ENCODE data around the gene FHOD3.

DNA sequence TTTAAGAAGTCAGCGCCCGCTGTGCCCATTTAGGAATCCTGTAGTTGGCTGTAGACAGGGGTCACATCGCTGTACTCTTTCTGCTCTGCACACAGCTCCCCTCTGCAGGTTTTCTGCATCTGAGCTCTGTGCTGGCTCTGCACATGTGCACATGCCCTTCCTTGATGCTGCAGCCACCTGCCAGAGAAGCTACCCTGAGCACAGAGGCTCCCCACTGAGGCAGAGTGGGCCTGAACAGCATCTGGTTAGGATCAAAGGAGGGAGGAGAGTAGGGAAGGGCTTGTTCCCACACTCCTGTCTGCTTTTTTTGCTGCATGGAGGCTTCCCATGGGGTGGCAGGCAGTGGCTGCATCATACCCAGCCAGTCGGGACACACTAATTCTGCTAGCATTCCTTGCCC lies 238.9 kb downstream of the FHOD3 start:
- no peak for TF ChIP-seq POLR2AphosphoS5 (IDR thresholded peaks at IDR 0.05)
- TF ChIP-seq, protein P1, sequence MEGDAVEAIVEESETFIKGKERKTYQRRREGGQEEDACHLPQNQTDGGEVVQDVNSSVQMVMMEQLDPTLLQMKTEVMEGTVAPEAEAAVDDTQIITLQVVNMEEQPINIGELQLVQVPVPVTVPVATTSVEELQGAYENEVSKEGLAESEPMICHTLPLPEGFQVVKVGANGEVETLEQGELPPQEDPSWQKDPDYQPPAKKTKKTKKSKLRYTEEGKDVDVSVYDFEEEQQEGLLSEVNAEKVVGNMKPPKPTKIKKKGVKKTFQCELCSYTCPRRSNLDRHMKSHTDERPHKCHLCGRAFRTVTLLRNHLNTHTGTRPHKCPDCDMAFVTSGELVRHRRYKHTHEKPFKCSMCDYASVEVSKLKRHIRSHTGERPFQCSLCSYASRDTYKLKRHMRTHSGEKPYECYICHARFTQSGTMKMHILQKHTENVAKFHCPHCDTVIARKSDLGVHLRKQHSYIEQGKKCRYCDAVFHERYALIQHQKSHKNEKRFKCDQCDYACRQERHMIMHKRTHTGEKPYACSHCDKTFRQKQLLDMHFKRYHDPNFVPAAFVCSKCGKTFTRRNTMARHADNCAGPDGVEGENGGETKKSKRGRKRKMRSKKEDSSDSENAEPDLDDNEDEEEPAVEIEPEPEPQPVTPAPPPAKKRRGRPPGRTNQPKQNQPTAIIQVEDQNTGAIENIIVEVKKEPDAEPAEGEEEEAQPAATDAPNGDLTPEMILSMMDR (IDR thresholded peaks at IDR 0.05) = no peak
- TF ChIP-seq POLR2A (IDR thresholded peaks at IDR 0.05) = no peak
- no peak for TF ChIP-seq EP300 (IDR thresholded peaks at IDR 0.05; ENCODE audit: low read depth)
